Skin of body (tissue), 3 donors: ENCODE data around the gene DTD1. TPM values are rescaled to one million over a fixed set of nuclear protein-coding genes. Genes with fewer than 3 reads are reported as not detected.

ENCODE experiments used
- DNase-seq: peaks from one replicate; lab custom pipeline; 2025; lab: John Stamatoyannopoulos, UW
- small RNA-seq: library from RNA; depleted of rRNA; stranded (forward); fragments of <200 nt; gene quantifications from one replicate; pipeline ENCODE3, GENCODE V24; 2014; ENCODE audit warnings: low replicate concordance
- total RNA-seq: library from RNA; depleted of rRNA; stranded (reverse); fragments of >200 nt; gene quantifications from one replicate; pipeline ENCODE4 v1.2.3, GENCODE V29; 2014

The DTD1 gene
- total RNA-seq, 1 donor from 2014 or later, result 17.2 TPM

- DNase-seq, result no peak
These were observed 202.9 kb downstream of the DTD1 start for GRCh38 chr20:18790787-18791186.

GRCh38 chr20:18793625-18794427, 206.0 kb downstream of the DTD1 start:
- DNase-seq, result peak; percentile 90

DNA sequence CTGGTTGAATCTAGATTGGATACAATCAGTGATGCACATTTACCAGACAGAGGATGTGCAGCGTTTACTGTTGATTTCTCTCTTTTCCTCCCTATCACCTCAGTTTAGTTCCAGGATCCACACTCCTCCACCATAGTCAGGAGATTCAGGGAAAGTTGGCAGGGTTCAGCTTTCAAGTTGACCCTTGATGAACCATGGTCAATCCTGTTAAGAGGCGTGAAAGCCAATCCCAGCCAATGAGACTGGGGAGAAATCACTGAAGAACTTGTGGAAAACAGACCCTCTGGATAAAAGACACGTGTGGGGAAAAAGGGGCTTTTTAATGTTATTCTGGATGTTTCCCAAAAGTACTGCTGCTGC, 206.6 kb downstream of the DTD1 start:
- no peak for DNase-seq

DNA sequence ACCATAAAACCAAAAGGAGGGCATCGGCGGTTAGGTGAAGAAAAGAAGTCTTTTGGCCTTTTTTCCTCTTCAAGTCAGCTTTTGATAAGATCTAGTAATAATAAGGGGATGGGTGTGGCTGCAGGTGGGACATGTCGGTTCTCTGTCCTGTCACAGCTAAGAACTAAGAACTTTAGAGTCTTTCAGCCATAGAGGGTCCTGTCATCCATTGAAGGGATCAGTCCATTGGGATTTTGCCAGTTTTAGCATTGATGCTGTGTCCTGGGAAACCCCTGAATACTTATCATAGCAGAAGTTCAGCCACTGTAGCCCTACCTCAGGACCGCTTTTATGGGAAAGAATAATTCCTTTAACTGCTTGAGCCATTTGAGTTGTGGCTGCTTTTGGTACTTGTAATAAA, 207.5 kb downstream of the DTD1 start:
- DNase-seq, result no peak

GRCh38 chr20:18796282-18796833, 208.5 kb downstream of the DTD1 start:
- DNase-seq, result no peak

DNA sequence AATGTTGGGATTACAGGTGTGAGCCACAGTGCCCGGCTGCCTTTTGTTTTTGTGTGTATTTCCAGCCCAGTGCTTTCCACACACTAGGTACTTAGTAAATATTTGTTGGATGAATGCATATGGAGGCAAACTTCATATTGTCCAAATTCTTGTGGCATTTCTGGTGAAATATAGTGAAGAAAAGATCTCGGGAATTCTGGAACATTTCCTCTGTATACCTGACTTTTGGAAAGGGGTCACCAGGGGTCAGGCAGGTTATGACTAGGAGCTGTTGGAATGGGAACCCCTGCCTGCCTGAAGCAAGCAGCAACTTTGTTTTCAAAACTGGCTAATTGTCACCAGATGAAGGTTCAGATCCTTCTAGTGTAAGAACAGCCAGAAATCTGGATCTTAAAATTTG, 213.7 kb downstream of the DTD1 start:
- DNase-seq, result no peak

- no peak for DNase-seq
These were observed 214.3 kb downstream of the DTD1 start for GRCh38 chr20:18802012-18802634.

DNA sequence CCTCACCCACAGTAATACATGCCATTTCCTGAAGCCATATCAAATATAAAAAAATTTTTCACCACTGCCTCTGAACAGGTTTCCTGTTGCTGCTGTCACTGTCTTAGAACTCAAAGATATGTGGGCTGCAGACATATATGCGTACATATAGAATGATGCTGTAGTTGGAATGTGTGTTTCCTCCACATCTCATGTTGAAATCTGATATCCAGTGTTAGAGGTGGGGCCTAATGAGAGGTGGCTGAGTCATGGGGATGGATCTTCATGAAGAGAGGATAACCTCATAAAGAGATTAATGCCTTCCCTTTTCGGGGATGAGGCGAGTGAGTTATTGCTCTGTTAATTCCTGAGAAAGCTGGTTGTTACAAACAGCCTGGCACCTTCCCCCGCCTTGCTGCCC, 218.0 kb downstream of the DTD1 start:
- no peak for DNase-seq

GRCh38 chr20:18808712-18809111, 220.9 kb downstream of the DTD1 start:
- DNase-seq, result no peak

- no peak for DNase-seq
These were observed 223.3 kb downstream of the DTD1 start for GRCh38 chr20:18811186-18811585.

- DNase-seq, result no peak
These were observed 224.1 kb downstream of the DTD1 start for GRCh38 chr20:18811904-18812303.

- no peak for DNase-seq
These were observed 225.6 kb downstream of the DTD1 start, which contains the start of gene SCP2D1 for GRCh38 chr20:18813483-18813882. TSS of gene SCP2D1 (plus strand) at chr20:18813783. CDS start at chr20:18813816, 33 bp downstream.

DNA sequence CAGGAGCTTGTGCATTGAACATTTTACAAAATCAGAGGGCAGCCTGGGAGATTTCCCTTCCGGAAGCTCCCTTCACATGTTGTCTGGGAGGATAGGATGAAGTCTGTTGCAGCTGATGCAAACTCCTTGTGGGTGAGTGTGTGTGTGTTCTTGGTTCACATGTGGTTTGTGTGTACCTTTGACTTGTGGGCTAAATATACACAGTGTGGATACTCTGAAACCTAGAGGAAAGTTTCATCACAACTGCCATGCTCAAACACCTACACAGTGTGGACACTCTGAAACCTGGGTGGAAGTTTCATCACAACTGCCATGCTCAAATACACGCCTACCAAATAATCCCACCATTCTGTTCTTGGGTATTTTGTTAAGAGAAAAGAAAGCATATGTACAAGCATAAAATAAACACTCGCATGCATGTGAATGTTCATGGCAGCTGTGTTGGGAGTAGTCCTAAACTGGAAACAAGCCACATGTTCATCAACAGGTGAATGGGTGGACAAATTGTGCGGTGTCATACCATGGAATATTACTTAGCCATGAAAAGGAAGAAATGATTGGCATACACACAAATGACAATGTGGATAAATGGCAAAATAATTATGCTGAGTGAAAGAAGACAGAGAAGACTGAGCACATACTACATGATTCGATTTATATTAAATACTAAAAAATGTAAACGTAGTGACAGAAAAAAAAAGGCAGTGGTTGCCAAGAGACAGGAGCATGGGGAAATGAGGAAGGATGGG, 227.5 kb downstream of the DTD1 start:
- no peak for DNase-seq

Small RNA genes within 50 kb of the gene (small RNA-seq; reads per million reads assigned to genes)
- gene RN7SL638P, result not detected
- gene RNU6ATAC34P, result not detected

Other genes starting within 250 kb of the DTD1 start
- 1.7 TPM for gene DZANK1, start 121.0 kb upstream of the DTD1 start, total RNA-seq
- 11.8 TPM for gene POLR3F, start 120.7 kb upstream of the DTD1 start, total RNA-seq
- 11.7 TPM for gene RBBP9, start 90.8 kb upstream of the DTD1 start, total RNA-seq
- 35.6 TPM for gene SEC23B, start 80.1 kb upstream of the DTD1 start, total RNA-seq
- gene SMIM26, start 20.6 kb upstream of the DTD1 start, total RNA-seq, result 79.3 TPM
- gene SCP2D1, start 225.7 kb downstream of the DTD1 start, total RNA-seq, result not detected